HEK293 (cell line): ENCODE results near the gene CTSH.

ENCODE experiments used
- CTCF ChIA-PET: fragments of 350-600 bp; formaldehyde crosslinking; extraction: SDS; loops from one replicate; lab custom pipeline; 2021; ENCODE audit warnings: antibody characterized with exemption; lab: Yijun Ruan, JAX
- POLR2A ChIA-PET: fragments of 300-600 bp; formaldehyde crosslinking; extraction: SDS; loops from one replicate; lab custom pipeline; 2020; ENCODE audit warnings: antibody characterized with exemption, inconsistent platforms; lab: Yijun Ruan, JAX
- H3K27ac ChIP-seq: fragments of 200-500 bp; sonication (Bioruptor generic); 2 replicates; pipeline ENCODE4 v1.5.1; 2014; ENCODE audit warnings: low read depth, low read length, control low read depth, inconsistent platforms; ENCODE audit errors: extremely low read depth
- H3K36me3 ChIP-seq, 2 experiments: fragments of 200-500 bp in 1 of 2; sonication (Bioruptor generic) in 1 of 2; 1 replicate in 1 of 2; 2 replicates in 1 of 2; pipeline ENCODE4 v1.5.1; 2014 to 2017; ENCODE audit warnings: inconsistent platforms in 2 of 2, low read length in 2 of 2; ENCODE audit not compliant: control insufficient read depth in 2 of 2, insufficient read depth in 1 of 2
- H3K4me1 ChIP-seq: fragments of 200-500 bp; sonication (Bioruptor generic); 2 replicates; pipeline ENCODE4 v1.5.1; 2014; ENCODE audit warnings: mild to moderate bottlenecking, low read length, inconsistent platforms; ENCODE audit not compliant: control insufficient read depth, insufficient read depth
- H3K4me3 ChIP-seq: 2 replicates; pipeline ENCODE4 v1.5.1; 2011; ENCODE audit warnings: low read depth, mild to moderate bottlenecking, control low read depth, low read length, moderate library complexity
- H3K9me3 ChIP-seq: fragments of 200-500 bp; sonication (Bioruptor generic); 2 replicates; pipeline ENCODE4 v1.5.1; 2014; ENCODE audit warnings: low read depth, low read length, inconsistent platforms; ENCODE audit not compliant: control insufficient read depth, insufficient read depth
- GLI4 ChIP-seq: fragments of 450-650 bp; formaldehyde crosslinking; IDR thresholded peaks from 2 replicates; pipeline ENCODE4 v1.5.1; 2016; ENCODE audit warnings: missing biosample characterization, missing genetic modification characterization
- IKZF3 ChIP-seq: fragments of 450-650 bp; IDR thresholded peaks from 2 replicates; pipeline ENCODE4 v1.5.0; 2018; ENCODE audit warnings: missing biosample characterization, mild to moderate bottlenecking, missing genetic modification characterization, moderate library complexity
- KLF8 ChIP-seq: fragments of 450-650 bp; formaldehyde crosslinking; IDR thresholded peaks from 2 replicates; pipeline ENCODE4 v1.5.1; 2016; ENCODE audit warnings: missing biosample characterization, missing genetic modification characterization
- ZBTB10 ChIP-seq: fragments of 450-650 bp; formaldehyde crosslinking; IDR thresholded peaks from 2 replicates; pipeline ENCODE4 v1.5.1; 2016; ENCODE audit warnings: missing biosample characterization, missing genetic modification characterization
- ZBTB6 ChIP-seq: fragments of 450-650 bp; formaldehyde crosslinking; IDR thresholded peaks from 2 replicates; pipeline ENCODE4 v1.5.1; 2017; ENCODE audit warnings: missing biosample characterization, missing genetic modification characterization
- ZIC2 ChIP-seq: fragments of 450-650 bp; formaldehyde crosslinking; IDR thresholded peaks from 2 replicates; pipeline ENCODE4 v1.5.1; 2016; ENCODE audit warnings: missing biosample characterization, missing genetic modification characterization
- ZNF16 ChIP-seq: fragments of 450-650 bp; formaldehyde crosslinking; IDR thresholded peaks from 2 replicates; pipeline ENCODE4 v1.5.1; 2016; ENCODE audit warnings: low read depth, missing biosample characterization, missing genetic modification characterization
- ZNF202 ChIP-seq: fragments of 450-650 bp; formaldehyde crosslinking; IDR thresholded peaks from 2 replicates; pipeline ENCODE4 v1.5.1; 2016; ENCODE audit warnings: missing biosample characterization, missing genetic modification characterization, borderline replicate concordance
- ZNF404 ChIP-seq: fragments of 450-650 bp; formaldehyde crosslinking; IDR thresholded peaks from 2 replicates; pipeline ENCODE4 v1.5.1; 2017; ENCODE audit warnings: missing biosample characterization, missing genetic modification characterization
- ZNF48 ChIP-seq: fragments of 450-650 bp; formaldehyde crosslinking; IDR thresholded peaks from 2 replicates; pipeline ENCODE4 v1.5.1; 2016; ENCODE audit warnings: missing biosample characterization, missing genetic modification characterization
- ZNF521 ChIP-seq: fragments of 450-650 bp; formaldehyde crosslinking; IDR thresholded peaks from 2 replicates; pipeline ENCODE4 v1.5.1; 2017; ENCODE audit warnings: missing biosample characterization, mild to moderate bottlenecking, missing genetic modification characterization
- ZNF544 ChIP-seq: fragments of 450-650 bp; formaldehyde crosslinking; IDR thresholded peaks from 2 replicates; pipeline ENCODE4 v1.5.0; 2017; ENCODE audit warnings: missing biosample characterization, missing genetic modification characterization
- ZNF548 ChIP-seq: fragments of 450-650 bp; formaldehyde crosslinking; IDR thresholded peaks from 2 replicates; pipeline ENCODE4 v1.5.1; 2016; ENCODE audit warnings: missing biosample characterization, missing genetic modification characterization
- ZNF664 ChIP-seq: fragments of 450-650 bp; formaldehyde crosslinking; IDR thresholded peaks from 2 replicates; pipeline ENCODE4 v1.5.1; 2016; ENCODE audit warnings: missing biosample characterization, missing genetic modification characterization
- ZNF670 ChIP-seq: fragments of 450-650 bp; formaldehyde crosslinking; IDR thresholded peaks from 2 replicates; pipeline ENCODE4 v1.5.1; 2016; ENCODE audit warnings: missing biosample characterization, missing genetic modification characterization, low read depth

The CTSH gene

DNA sequence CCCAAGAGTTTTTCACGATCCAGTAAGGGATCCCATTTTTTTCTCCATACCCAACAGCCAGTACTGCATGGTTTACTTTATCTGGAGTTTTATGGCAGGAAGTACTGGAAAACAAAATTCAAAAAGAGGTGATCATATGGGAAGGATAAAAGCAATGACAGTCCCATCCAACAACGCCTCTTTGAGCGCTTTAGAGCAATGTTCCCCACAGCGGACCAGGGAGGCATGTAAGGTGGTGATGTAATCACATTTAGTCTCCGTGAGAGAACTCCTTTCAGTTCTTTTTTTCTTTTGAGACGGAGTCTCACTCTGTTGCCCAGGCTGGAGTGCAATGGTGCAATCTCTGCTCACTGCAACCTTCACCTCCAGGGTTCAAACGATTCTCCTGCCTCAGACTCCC, 21.8 kb downstream of the CTSH start:
- H3K4me1 ChIP-seq = no peaks in the 10 kb centered on the region
- H3K4me3 ChIP-seq = no peak overlapping the region
- no peaks in the 10 kb centered on the region for H3K9me3 ChIP-seq
- POLR2A ChIA-PET = interaction anchor here (1.0 kb wide), 1 partner anchor 47 kb away, joined by 3 read pairs; no protein-coding TSS in a partner anchor
- CTCF ChIA-PET = interaction anchor here (0.6 to 2.6 kb wide), 6 partner anchors 10 to 272 kb away, joined by 3 to 9 read pairs (median 5); no protein-coding TSS in a partner anchor
- peaks cover 36 to 68% of the 10 kb centered on the region in 2 experiments for H3K36me3 ChIP-seq
- no peak overlapping the region for H3K27ac ChIP-seq
- TF ChIP-seq KLF8 (tag by site-specific recombination) (no peak), IKZF3 (tag by site-specific recombination) (no peak)
- TF ChIP-seq, all 188 proteins: peak for 0

DNA sequence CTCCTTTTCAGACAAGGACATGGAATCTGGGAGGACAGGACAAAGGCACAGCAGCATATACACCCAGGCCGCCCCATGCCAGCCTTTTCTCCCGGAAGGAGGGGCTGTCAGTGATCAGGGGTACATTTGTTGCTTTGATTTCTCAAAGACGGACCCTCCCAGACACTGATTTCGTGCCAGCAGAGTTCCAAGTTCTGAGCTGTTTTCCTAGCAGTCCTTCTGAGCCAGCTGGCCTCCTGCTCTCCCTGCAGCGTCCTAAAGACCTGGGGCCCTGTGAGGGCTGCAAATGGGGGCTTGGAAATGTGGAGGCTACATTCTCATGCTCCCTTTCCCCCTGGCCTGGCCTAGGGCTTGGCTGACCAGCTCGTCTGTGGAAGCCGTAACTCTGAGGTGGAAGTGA, 22.3 kb downstream of the CTSH start:
- Histone ChIP-seq H3K4me3 (no peak overlapping the region), H3K9me3 (no peaks in the 10 kb centered on the region), H3K36me3 (peaks cover 36 to 64% of the 10 kb centered on the region in 2 experiments), H3K4me1 (no peaks in the 10 kb centered on the region), H3K27ac (no peak overlapping the region)
- POLR2A ChIA-PET = interaction anchor here (1.0 kb wide), 1 partner anchor 48 kb away, joined by 3 read pairs; no protein-coding TSS in a partner anchor
- CTCF ChIA-PET = interaction anchor here (1.5 to 2.6 kb wide), 4 partner anchors 10 to 105 kb away, joined by 4 to 9 read pairs (median 6); no protein-coding TSS in a partner anchor
- no peak for TF ChIP-seq ZNF521 (tag by site-specific recombination)
- no peak for TF ChIP-seq ZBTB6 (tag by site-specific recombination)
- TF ChIP-seq ZBTB10 (tag by site-specific recombination) = no peak
- TF ChIP-seq ZNF670 (tag by site-specific recombination) = no peak
- no peak for TF ChIP-seq ZNF202 (tag by site-specific recombination)
- TF ChIP-seq GLI4 (tag by site-specific recombination) = no peak
- TF ChIP-seq, all 188 proteins: peak for 0

DNA sequence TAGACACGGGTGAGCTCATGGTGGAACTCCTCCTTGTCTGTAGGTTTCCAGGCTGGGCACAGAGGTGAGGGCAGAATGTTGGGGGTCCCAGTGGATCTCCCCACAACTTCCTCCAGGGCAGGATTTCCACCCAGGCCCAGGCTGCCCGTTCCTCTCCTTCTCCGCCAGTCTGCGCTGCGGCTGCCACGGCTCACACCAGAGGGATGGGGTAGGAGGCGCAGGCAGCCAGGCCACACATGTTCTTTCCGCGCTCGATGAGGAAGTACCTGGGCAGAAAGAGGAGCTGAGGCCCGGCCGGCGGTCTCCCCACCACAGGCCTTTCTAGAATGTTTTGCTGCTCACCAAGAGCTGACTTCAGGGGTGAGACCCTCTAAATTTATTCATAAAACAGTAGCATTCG, 22.9 kb downstream of the CTSH start:
- Histone ChIP-seq H3K36me3 (peaks cover 41 to 58% of the 10 kb centered on the region in 2 experiments), H3K27ac (no peak overlapping the region), H3K4me1 (no peaks in the 10 kb centered on the region), H3K4me3 (no peak overlapping the region), H3K9me3 (no peaks in the 10 kb centered on the region)
- POLR2A ChIA-PET = interaction anchor here (1.0 kb wide), 1 partner anchor 49 kb away, joined by 3 read pairs; no protein-coding TSS in a partner anchor
- CTCF ChIA-PET = interaction anchor here (0.6 to 2.6 kb wide), 7 partner anchors 9 to 468 kb away, joined by 3 to 9 read pairs (median 4); no protein-coding TSS in a partner anchor
- TF ChIP-seq ZNF664 (no peak), ZNF548 (tag by site-specific recombination) (no peak)

GRCh38 chr15:78921517-78921916, 23.3 kb downstream of the CTSH start:
- TF ChIP-seq ZIC2 (peak; percentile 71), ZNF404 (tag by site-specific recombination) (no peak), ZNF16 (tag by site-specific recombination) (no peak), ZNF48 (no peak), ZNF544 (tag by site-specific recombination) (no peak)
- Histone ChIP-seq H3K4me3 (no peak overlapping the region), H3K27ac (no peak overlapping the region), H3K9me3 (no peaks in the 10 kb centered on the region), H3K36me3 (peaks cover 43 to 54% of the 10 kb centered on the region in 2 experiments), H3K4me1 (no peaks in the 10 kb centered on the region)
- ChIA-PET CTCF (interaction anchor here (0.6 to 2.6 kb wide), 7 partner anchors 9 to 468 kb away, joined by 3 to 9 read pairs (median 4); no protein-coding TSS in a partner anchor), POLR2A (no interaction called here)
